GM19455 (cell line): Measurements from ENCODE around the gene CTRB1.

Source experiments
- ATAC-seq: cut with Tn5 transposase; IDR thresholded peaks from one replicate; pipeline ENCODE4 v1.9.1; 2021; ENCODE audit not compliant: unreplicated experiment

Gene CTRB1

DNA sequence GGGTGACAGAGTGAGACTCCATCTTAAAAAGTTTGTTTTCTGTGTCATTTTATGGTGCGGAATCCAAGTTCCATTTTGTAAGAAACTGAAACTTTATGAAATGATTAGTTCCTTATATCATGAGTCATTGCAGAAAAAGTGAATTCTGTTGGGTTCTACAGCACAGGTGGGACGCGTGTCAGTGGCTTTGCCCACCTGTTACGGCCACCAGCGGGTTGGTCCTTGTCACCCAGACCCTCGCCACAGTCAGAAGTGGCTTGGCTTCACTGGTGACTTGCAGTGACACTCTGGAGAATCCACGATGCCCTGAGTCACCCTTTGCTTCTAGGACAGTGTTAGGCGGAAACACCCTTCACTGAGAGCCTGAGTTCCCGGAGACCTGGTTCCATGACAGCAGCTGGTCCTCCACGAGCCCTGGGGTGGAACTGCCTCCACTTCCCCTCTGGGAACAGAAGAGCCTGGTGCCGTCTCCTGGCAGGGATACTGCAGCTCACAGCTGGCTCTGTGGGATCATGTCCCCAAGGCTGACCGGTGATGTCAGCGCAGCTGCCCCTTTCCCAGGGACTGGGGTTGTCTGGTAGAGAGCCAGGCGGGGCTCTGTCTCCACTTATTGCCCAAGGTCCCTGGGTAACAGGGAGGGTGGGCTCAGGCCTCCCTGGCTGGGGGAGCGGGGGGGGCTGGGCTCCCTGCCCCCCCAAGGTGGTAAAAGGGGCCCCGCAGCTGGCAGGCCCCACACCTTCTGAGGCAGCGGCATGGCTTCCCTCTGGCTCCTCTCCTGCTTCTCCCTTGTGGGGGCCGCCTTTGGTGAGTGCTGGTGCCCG, at the start of gene CTRB1:
Gene CTRB1 (plus strand): TSS at position 733 of the 821 bp plus-strand sequence. CDS start 20 bp downstream, at position 753.
- peak; percentile 56 for ATAC-seq

DNA sequence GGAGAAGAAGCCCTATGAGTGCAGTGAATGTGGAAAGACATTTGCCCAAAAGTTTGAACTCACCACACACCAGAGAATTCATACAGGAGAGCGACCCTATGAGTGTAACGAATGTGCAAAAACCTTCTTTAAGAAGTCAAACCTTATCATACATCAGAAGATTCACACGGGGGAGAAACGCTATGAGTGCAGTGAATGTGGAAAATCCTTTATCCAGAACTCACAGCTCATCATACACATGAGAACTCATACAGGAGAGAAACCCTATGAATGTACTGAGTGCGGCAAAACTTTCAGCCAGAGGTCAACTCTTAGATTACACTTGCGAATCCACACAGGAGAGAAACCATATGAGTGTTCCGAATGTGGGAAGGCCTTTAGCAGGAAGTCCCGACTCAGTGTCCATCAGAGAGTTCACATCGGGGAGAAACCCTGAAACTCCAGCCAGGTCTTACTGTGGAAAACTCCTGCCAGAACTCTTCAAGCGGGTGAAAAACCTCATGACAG, 48.8 kb upstream of the CTRB1 start:
- ATAC-seq: no peak

DNA sequence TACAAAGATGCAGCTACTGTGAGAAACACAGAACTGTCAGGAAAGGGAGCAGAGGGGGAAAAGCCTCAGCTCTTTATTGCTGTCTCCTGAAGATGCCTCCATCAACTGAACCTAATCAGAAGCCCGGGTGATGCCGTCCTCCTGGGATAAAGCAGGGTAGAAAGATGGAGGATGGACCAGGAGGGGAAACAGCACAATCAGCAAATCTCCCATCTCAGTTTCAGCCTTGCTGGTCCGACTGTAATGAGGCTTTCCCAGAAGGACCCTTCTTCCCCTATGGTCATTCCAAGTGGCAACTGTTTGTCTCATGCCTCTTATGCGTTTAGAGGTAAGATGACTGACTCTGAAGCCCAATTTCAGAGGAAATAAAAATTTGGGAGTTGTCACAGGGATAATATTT, 46.2 kb upstream of the CTRB1 start:
- ATAC-seq: no peak

DNA sequence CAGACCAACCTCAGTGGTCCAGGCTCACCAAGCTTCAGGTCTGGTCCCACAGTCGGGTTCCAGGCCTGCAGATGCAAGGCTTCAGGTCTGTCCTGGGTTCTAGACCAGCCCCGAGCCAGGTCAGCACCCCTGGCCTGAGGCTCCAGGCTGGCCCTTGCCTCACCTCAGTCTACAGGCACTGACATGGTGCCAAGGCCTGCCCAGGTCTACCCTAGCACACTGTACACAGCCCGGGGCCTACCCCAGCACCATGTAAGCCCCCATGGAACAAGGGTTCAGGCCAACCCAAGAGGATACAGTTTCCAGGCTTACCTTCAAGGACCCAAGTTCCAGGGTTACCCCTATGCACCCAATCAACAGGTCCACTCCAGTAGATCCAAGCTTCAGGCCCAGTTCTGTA, 43.7 kb upstream of the CTRB1 start:
- no peak for ATAC-seq

DNA sequence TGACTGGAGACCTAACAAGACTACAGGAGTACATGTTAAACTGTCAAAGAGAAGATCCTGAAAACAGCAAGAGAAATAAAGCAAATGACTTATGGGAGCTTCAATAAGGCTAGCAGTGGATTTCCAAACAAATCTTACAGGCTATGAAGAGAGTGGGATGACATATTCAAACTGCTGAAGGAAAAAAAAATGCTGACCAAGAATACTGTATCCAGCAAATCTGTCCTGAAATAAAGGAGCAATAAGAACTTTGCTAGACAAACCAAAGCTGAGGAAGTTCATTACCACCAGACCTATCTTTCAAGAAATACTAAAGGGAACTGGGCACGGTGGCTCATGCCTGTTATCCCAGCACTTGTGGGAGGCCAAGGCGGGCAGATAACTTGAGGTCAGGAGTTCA, 41.9 kb upstream of the CTRB1 start:
- ATAC-seq: no peak

DNA sequence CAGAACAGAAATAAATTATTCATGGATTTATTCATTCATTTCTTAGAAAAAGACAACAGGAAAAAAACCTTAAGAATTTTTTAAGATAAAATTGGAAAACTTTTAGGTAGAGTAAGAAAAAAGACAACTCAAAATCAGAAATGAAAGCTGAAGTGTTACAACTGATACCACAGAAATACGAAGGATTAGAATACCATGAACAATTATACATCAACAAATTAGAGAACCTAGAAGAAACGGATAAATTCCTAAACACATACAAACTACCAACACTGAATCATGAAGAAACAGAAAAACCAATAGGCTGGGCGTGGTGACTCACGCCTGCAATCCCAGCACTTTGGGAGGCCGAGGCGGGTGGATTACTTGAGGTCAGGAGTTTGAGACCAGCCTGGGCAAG, 39.6 kb upstream of the CTRB1 start:
- no peak for ATAC-seq

DNA sequence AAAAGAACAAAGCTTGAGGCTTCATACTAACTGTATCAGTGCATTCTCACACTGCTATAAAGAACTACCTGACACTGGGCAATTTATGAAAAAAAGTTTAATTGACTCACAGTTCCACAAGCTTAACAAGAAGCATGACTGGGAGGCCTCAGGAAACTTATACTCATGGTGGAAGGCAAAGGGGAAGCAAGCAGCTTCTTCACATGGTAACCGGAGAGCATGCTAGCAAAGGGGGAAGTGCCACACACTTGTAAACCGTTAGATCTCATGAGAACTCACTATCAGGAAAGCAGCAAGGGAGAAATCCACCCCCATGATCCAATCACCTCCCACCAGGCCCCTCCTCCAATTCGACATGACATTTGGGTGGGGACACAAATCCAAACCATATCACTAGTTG, 37.2 kb upstream of the CTRB1 start:
- ATAC-seq: no peak

DNA sequence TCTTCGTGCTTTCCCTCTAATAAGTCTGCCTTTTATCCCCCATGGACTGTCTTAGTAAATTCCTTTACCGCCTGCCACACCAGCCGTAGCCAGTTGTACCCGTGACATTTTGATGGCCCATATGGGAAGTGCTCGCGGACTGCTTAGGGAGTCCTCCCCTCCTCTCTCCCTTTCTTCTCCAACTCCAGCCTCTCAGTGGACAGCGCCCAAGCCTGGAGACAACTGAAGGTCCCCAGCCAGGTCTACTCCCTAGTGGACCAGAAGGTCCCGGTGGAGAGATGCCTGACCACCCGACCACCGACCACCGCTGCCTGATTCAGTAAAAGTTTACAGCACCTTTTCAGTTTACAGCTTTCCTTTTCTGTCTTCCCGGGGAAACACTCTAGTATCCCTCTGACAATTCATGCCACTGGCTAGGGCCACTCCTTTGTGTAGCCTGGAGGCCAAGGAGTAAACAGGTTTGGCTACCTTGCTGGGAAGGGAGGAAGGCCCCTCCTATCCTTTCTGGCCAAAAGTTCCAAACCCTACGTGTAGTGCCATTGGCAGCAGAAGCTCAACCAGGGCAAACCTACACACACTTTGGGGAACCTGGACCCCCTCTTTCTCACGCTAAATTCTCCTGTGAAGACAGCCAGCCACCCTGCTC, 29.8 kb upstream of the CTRB1 start:
- ATAC-seq: no peak

DNA sequence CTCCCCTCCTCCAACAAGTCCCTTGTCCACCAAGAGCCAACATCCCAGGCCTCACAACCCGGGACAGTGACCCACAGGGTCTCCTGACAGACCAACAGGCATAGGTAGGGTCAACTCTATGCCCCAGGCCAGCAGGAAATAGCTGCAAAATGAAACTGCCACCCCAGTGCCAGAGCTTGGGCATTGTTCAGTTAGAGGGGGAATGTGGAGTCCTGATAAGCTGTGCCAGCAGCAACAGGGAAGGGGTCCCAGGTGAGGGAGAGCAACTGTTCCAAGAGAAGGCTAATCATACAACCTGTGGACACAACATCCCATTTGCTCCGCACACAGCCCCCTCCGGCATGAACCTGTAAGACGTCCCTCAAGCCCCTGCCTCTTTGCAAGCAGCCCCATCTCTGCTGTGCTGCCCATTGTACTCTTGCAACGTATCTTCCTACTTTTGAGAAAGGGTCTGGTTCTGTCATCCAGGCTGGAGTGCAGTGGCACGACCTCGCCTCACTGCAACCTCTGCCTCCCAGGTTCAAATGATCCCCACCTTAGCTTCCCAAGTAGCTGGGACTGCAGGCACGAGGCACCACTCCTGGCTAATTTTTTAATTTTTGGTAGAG, 29.0 kb upstream of the CTRB1 start:
- no peak for ATAC-seq

DNA sequence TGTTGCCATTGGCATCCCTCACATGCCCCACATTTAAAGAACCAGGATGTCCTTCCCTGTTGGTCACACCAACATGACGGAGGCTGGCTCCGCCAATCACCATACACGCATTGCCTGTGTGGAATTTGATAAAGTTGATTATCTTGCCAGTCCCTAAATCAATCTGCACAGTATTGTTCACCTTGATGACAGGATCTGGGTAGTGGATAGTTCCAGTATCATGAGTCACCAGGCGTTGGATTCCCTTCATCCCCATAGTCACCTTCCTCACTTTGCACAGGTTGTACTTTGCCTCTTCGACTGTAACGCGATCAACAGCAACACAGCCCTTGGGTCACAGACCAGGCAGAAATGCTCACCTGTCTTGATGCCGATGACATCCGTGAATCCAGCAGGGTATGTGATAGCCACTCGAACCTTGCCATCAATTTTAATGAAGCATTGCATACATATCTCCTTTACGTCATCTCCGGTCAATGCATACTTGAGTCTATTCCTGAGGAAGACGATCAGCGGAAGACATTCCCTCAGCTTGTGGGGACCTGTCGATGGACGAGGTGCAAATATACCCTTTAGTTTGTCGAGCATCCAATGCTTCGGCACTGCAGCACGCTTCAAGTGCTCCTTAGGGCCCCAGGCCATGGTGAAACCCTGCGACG, 26.1 kb upstream of the CTRB1 start:
- no peak for ATAC-seq

DNA sequence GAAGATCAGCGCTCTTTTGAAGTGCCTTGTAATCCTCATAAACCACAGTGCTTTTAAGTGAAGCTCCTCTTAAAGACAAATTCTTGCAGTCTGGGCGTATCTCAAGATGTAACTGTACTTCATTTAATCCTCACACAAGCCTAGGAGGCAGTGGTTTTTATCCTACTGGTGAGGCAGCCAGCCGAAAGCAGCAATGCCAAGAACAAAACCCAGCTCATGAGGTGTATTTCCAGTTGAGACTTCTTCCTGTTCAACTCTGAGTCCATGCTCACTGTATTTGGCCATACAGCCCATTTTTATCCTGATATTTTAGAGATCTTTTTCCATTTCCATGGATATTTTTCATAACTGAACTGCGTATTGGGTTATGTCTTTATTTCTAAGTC, 25.5 kb upstream of the CTRB1 start:
- no peak for ATAC-seq

DNA sequence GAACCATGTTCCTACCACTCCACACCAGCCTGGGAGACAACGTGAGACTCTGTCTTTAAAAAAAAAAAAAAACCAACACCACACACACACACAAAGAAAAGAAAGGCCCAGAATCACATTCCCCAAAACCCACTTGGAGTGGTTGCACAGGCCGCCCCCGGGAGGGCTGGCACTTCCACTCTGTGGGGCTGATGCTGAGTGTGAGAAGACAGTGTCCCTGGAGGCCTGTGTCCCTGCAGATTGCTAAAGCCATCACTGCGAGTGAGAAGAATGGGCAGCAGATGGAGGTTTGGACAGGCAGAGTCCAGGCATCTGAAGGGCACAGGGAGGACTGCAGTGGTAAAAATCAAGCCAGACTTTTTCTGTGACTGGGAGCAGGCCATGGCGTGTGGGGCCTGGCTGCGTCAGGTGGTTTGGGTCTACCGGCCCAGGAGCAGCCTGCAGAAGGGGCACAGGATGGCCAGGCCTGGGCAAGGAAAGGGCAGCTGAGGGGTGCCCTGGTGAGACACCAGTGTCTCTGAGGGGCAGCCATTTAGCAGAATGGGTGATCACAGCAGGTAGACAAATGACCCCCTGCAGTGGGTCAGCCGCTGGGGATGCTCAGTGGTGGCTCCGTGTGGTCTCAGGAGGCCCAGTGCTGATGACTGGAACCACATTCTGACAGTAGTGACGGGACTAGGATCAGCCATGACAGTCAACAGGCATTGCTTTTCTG, 24.9 kb upstream of the CTRB1 start:
- no peak for ATAC-seq

DNA sequence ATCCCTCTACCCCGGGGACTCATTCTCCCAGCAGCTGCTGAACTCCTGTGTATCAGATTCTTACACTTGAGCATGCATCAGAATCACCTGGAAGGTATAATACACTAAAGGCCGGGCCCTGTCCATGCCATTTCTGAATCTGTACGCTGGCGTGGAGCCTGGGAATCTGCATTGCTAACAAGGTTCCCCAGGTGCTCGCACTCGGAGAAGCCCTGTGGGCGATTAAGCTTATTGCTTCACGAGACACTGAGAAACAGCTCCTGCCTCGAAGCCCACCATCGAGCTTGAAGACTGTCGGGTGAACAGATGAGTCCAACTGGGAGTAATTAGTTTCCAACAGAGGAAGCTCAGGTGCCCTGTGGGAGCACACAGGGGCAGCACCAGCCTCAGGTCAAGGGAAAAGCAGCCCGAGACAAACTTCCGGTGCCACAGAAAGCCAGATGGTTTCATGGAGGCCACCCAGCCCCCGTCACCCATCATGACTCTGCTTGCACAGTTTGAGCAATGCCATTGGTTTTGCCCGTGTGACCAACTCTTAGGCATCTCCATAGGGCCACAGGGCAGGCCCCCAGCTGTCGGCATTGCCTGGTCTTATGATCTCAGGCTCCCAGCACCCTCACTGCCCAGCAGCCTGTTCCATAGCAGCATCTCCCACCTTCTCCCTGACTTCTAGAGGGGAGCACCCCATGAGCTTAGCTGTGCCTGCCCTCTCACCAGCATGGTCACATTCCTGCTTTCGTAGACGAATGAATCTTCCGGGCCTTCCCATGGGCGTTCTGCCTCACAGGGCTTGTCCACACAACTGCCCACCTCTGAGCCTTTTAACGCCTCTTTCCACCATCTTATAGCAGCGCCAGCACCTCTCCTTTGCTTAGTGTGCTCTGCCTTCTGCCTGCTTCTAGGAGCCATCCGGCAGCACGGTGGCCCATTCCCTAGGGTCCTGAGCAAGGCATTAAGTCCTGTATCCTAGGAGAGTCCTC, 22.7 kb upstream of the CTRB1 start:
- no peak for ATAC-seq

DNA sequence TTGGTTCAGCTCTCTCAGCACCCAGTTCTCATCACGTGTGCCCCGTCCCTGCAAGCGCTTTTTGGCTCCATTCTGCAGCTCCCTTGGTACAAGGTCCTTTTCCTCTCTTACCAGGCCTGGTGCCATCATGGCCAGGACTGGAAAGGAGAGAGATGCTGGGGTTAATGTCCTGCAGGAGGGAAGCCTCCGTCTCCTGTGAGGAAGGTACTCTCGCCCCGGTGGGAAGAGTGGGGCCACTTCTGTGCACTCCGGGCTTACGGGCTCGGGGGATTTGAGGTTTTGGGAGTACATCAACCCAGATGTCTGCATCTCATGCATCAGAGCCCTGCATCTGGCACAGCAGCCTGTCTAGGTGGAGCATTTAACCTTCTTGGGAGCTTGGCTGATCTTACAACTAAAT, 22.0 kb upstream of the CTRB1 start:
- ATAC-seq: no peak

DNA sequence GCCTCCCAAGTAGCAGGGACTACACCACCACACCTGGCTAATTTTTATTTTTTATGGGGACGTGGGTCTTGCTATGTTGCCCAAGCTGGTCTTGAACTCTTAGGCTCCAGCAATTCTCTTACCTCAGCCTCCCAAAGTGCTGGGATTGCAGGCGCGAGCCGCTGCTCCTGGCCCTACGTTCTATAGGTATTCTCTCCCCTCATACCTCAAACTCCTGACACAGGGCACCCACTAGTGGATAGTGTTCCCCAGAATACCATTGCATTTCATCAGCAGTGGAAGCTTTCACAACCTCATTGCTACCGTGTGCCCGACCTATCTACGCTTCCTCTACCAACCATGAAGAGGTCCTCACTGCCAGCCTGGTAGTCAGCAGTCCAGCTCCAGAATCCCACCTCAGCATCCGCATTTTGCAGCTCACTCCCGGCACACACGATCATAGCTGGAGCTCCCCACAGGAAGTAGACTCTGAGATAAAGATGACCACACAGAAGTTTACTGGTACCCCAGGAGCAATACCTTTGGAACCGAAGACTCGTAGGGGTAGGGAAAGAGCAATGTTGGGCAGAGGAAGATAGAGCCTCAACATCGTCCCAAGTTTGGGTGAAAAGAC, 21.2 kb upstream of the CTRB1 start:
- no peak for ATAC-seq

DNA sequence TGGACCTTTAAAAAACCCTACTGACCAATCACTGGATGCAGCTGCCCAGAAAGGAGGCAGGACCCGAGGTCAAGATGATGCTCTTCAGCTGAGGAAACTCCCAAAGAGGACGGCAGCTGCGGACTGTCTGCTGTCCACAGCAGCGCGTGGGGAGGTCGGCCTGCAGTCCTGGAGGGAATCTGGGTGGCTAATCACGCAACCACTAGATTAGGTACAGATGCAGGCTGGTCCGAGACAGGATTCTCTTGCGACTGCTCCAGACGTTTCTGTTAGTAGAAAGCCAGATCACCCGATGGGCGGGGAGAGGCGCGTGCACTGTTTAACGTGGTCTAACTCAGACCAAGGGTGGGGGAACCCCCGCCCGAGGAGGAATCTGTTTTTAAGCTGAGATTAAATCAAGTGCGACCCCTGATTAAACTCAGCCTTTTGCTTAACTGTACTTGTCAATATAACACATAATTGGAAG, 20.6 kb upstream of the CTRB1 start:
- ATAC-seq: no peak

DNA sequence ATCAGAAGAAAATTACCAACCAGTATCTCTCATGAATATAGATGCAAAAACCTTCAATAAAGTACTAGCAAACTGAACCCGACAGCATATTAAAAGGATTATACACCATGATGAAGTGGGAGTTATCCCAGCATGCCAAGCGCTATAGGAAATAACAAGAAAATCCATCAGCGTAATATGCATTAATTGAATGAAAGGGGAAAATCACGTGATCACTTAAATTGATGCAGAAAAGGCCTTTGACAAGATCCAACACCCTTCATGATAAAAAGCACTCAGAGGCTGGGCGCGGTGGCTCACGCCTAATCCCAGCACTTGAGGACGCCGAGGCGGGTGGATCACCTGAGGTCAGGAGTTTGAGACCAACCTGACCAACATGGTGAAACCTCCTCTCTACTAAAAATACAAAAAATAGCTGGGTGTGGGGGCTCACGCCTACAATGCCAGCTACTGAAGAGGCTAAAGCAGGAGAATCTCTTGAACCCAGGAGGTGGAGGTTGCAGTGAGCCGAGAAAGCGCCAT, 16.7 kb upstream of the CTRB1 start:
- no peak for ATAC-seq

DNA sequence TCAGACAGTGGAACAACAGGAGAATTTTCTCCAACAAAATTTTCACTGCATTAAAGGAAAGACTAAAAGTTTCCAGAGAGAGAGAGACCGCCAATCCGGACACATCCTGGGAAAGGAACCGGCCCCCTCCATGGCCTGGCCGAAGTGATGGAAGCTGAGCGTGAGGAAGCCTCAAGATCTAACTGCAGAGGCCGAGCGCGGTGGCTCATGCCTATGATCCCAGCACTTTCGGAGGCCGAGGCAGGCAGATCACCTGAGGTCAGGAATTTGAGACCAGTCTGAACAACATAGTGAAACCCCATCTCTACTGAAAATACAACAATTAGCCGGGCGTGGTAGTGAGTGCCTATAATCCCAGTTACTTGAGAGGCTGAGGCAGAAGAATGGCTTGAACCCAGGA, 15.7 kb upstream of the CTRB1 start:
- no peak for ATAC-seq
